HG03103 (cell line): ENCODE data around the gene CASZ1.

ENCODE experiments used
- ATAC-seq: cut with Tn5 transposase; IDR thresholded peaks from one replicate; pipeline ENCODE4 v1.9.1; 2021; ENCODE audit warnings: low read depth; ENCODE audit not compliant: unreplicated experiment

The CASZ1 gene

GRCh38 chr1:10823000-10823401, 26.6 kb upstream of the CASZ1 start:
- no peak for ATAC-seq

DNA sequence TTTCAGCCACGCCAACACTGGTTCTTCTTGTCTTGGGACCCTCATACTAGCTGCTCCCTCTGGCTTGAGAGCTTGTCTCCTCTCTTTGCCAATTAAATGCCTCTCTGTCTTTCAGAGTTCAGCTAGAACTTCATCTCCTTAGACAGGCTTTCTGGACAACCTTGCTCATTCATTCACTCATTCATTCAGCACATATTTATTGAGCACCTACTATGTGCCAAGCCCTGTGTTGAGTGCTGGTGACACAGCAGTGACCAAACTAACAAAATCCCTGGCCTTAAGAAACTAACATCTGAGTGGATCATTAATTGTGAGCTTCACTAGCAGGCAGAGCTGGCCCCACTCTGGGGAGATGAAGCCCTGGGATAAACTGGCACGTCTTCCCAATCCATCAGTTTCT, 24.9 kb upstream of the CASZ1 start:
- no peak for ATAC-seq

- ATAC-seq: no peak
Observed at GRCh38 chr1:10820422-10820821, 24.0 kb upstream of the CASZ1 start.

DNA sequence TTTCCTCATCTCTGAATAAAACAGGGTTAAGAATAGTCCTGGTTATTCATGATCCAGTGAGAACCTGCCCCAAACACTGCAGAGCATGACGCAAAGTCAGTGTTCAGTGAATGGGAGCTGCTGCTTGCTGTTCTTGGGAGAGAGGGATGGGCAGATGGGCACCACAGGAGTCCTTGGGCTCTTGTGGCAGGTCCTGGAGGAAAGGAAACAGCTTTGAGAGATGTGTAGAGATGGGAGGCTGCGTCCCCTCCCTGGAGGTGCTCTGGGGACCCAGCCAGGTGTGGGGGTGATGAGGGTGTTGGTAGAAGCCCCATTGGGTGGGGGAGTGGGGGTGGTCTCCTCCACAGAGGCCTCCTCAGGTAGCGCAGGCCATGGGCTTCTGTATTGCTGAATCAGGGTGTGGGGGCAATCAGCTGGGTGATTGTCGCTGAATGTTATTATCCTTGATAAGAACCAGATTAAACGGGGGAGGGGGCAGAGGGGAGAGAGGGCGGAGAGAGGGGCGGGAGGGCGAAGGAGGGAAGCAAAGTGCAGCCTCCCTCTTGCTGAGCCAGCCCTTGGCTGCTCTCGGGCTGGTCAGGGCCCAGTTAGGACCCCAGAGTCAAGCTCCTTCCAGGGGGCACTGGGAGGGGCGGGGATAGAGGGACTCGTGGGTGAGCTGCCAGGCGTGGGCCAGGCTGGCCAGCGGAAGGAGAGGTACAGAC, 22.9 kb upstream of the CASZ1 start:
- ATAC-seq: no peak

DNA sequence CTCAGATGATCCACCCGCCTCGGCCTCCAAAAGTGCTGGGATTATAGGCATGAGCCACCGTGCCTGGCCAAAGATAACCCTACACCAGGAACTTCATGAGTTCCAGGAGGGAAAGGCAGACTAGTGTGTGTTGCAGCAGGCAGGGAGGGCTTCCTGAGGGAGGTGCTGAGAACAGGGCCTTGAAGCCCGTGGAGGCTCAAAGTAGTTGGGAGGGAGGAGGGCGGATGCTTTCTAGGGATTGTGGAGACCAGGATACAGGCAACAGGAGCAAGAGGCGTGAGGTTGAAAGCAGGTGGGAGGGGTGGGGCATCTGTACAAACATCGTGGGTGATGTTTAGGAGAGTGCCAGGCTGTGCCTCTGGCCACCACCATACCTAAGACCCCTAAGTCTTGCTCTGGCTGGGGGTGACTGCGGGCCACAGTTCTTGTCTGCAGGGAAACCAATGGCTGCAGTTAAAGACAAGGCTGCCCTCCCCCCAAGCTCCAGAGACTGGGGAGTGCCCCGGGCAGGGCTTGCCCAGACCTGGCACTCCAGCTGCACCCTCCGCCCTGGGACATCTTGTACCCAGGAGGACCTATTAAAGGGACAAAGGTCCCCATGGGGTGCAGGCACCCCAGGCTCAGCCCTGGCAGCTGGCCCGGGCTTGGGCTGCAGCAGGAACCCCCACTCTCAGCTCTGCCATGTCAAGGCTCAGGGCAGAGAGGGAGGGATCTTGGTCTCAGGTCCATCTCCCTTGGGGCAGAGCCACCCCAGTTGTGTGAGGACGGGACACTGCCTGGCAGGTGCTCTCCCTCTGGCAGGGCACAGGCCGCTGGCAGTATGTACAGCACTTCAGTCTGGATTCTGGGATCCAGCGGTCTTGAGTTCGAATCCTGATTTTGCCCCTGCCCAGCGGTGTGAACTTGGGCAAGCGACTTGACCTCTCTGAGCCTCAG, 22.1 kb upstream of the CASZ1 start:
- no peak for ATAC-seq

DNA sequence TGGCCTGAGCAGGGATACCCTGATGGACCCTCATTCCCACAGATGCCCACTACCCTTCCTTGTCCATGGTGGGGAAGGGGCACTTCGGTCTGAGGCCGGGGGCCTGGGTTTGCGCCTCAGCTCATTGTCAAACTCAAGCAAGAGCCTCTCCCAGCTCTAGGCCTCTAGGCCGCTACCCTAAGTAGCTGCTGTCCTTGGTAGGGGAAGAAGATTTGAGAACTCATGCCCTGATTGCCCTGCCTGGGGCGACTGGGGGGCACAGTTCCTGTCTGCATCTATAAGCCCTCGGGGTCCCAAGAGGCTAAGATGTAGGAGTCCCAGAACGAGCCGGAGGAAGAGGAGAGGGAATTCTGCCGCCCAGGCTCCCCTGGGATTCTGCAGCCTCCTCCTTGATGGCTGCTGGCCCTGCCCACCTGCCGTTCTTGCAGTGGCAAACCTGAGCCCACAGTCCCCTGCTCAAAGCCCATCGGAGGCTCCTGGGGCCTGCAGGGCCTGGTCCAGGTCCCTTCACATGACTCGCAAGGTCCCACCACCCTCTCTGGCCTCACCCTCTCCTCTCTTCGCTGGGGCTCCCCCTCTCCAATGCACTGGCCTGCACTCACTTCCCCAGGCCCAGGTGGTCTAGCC, 20.4 kb upstream of the CASZ1 start:
- ATAC-seq: no peak

GRCh38 chr1:10816233-10816632, 19.8 kb upstream of the CASZ1 start:
- ATAC-seq: no peak

DNA sequence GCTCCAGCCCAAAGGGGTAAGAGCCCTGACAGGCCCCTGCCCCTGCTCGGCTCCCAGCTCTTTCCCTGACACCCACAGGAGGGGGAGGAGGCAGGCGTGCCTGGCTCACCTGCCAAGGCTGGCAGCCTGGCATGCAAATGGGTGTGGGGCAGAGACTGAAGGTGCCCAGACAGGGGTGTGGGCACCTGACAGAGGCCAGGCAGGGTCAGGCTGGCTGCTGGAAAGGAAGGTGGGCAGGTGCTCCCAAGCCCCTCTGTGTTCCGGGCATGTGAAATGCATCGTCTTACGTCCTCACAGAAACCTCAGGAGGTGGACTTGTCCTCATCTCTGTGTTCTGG, 19.4 kb upstream of the CASZ1 start:
- no peak for ATAC-seq

DNA sequence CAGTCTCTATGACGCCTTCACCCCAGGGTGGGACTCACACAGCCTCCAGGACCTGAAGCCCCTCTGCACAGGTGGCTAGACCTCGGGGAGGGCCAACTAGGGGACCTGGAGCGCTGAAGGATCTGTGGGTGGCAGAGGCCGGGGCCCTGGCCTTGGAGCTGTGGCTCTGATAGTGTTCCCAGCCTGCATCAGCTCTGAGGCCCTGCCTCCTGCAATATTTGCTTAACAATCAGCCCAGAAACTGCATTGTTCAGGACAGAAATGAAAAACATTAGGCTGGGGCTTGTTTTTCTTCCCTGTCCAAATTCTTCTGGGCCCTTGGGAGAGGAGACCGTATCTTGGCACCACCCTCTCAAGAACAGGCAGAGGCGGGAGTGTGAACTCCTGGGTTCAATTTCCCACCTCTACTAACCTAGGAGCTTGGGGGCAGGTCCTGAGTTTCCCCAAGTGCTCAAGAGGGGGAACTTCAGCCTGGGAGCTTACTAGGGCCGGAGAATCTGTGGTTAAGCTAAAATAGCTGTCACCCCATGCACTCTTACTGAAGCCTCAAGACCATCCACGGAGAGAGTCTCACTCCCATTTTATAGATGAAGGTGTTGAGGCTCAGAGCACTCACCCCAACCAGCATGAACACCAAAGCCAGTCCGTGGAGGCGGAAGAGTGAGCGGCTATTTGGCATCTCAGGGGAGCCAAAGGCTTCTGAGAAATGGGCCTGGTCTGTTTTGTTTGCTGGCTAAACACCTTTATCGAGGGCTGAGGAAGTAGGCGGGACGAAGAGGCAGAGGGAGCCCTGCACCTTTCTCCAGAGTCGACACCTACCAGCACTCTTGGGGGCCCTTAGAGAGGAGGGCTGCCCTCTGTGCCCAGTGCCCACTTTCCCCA, 18.8 kb upstream of the CASZ1 start:
- ATAC-seq: no peak

- ATAC-seq: no peak
Observed at GRCh38 chr1:10814312-10814711, 17.9 kb upstream of the CASZ1 start.

GRCh38 chr1:10813799-10814198, 17.4 kb upstream of the CASZ1 start:
- no peak for ATAC-seq

GRCh38 chr1:10812387-10812915, 16.0 kb upstream of the CASZ1 start:
- ATAC-seq: no peak

GRCh38 chr1:10808441-10808840, 12.0 kb upstream of the CASZ1 start:
- ATAC-seq: no peak

DNA sequence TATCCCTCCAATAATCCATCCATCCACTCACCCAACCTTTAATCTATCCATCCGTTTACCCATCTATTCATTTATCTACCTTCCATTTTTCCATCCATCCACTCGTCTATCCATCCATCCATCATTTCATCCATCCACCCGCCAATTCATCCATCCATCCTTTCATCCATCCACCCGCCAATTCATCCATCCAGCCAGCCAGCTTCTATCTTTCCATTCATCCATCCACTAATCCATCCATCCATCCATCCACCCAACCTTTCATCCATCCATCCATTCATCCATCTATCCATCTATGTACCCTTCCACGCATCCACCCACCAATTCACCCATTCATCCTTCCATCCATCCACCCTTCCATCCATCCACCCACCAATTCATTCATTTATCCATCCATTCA, 10.5 kb upstream of the CASZ1 start:
- no peak for ATAC-seq

- no peak for ATAC-seq
Observed at GRCh38 chr1:10803971-10804820, 7.8 kb upstream of the CASZ1 start.

GRCh38 chr1:10802944-10803715, 6.7 kb upstream of the CASZ1 start:
- ATAC-seq: no peak

DNA sequence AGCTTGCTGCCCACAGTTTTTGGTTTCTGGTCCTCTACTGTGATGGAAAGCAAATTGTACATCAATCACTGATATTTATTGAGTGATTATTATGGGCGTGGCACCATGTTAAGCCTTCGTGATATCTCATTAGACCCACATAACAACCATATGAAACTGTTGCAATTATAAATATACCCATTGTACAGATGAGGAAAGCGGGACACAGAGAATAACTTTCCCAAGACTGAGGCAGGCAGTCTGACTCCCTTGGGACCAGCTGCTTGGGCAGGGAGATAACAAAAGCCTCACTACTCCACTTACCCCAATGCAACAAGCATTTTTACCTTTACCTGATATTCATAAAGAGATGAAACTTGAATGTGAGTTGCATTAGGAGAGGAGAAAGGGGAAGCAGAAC, 4.3 kb upstream of the CASZ1 start:
- ATAC-seq: no peak

DNA sequence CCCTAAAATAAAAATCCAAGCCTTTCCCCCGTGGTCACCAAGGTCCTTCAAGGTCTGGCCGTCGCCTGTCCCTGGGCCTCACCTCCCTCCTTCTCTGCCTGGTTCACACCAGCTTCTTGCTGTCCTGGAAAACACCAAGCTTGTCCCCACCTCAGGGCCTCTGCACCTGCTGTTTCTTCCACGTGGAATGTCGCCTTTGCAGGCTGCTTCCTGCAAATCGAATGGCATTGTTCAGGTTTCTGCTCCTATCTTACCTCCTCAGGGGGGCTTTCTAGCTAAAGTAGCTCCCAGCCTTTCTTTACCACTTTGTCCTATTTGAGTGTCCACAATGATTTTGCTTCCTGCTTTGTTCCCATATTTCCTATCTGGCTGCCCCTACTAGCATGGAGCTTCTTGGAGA, 3.3 kb upstream of the CASZ1 start:
- no peak for ATAC-seq
